Heart left ventricle (tissue), 13 donors: Measurements from ENCODE around the gene MRPS15.
"Not testable (repeated sequence)": the region's sequence is repeated elsewhere in the genome, so short reads cannot be mapped to it uniquely, and the experiment has no call there.

Experiments
- CTCF ChIP-seq, 12 donors: fragments of 200-600 bp; sonication (generic) in 4 of 12; IDR thresholded peaks; one replicate each; pipeline versions ENCODE4 v1.5.0 to v1.8.0; 2018 to 2022; ENCODE audit warnings: antibody characterized with exemption in 12 of 12, mild to moderate bottlenecking in 5 of 12
- POLR2A ChIP-seq, 2 donors: fragments of 450-650 bp; IDR thresholded peaks; one replicate each; pipeline ENCODE4 v1.6.1; 2017; ENCODE audit warnings: antibody characterized with exemption in 2 of 2, mild to moderate bottlenecking in 2 of 2, moderate library complexity in 2 of 2
- donor health status: ischemic (EF 13 %, LVEDD 7.1; RV severe dilation, severe dysfunction).
- donor health status: DM: no; HTN: yes; CAD: no.
- donor health status: DM: no; HTN: no; CAD: no.
- donor health status: ischemic (EF 25% LVEDD 6.9; RV normal size, moderate dysfunction).
- donor health status: ischemic (EF 25% LVEDD 5.7; RV mildly dilated, moderate dysfunction).
- donor health status: ischemic (EF 35%, LVEDD 5.7; RV mildly dilated, moderate dysfunction).
- donor health status: nonischemic (EF 11% LVEDD 7.7; RV severe dilation, severe dysfunction).
- donor health status: DM: yes; HTN: yes; CAD: no.
- donor health status: PGD.
- donor health status: ischemic (EF 29% LVEDD 5.4; RV normal size, mild dysfunction).
- donor health status: nonischemic (EF 23%, LVEDD 6.1; RV moderate dilation, normal function).

- not testable (repeated sequence) for TF ChIP-seq CTCF, POLR2A (IDR thresholded peaks at IDR 0.05)
These were observed 13.4 kb upstream of the MRPS15 start for GRCh38 chr1:36477615-36478014.
